ENCODE measurements around the gene S100P. TPM values are rescaled to one million over a fixed set of nuclear protein-coding genes. Genes with fewer than 3 reads are reported as not detected.

S100P gene
- total RNA-seq, 4 donors from 2014 or later = 1.2 TPM; not detected in 3

- TF ChIP-seq CTCF (IDR thresholded peaks at IDR 0.05 in 4 of 5, conservative IDR thresholded peaks at IDR 0.05 in 1 of 5) = no peak
- TF ChIP-seq POLR2A (IDR thresholded peaks at IDR 0.05) = no peak
- Histone ChIP-seq H3K9me3 (no peaks in the 10 kb centered on the region), H3K27me3 (no peaks in the 10 kb centered on the region), H3K27ac (no peak overlapping the region), H3K4me3 (peak overlapping the region in 1 of 4 donors; percentile 6), H3K4me1 (peaks cover 1 to 6% of the 10 kb centered on the region in 2 donors), H3K36me3 (no peaks in the 10 kb centered on the region)
- ATAC-seq (no peak), DNase-seq (no peak)
- intact Hi-C loops (cut with DNase I; ENCODE audit: low total_unique reads) = no loop called here
- in situ Hi-C loops (cut with MboI; ENCODE audit: low sequenced_read_pairs in 4 of 4) = loop anchor here in 2 of 4 donors (10.0 kb wide), 2 partner anchors 137 to 147 kb away; no protein-coding TSS in a partner anchor
Observed at GRCh38 chr4:6727081-6727942, 33.6 kb downstream of the S100P start.

GRCh38 chr4:6727943-6728250 is 34.2 kb downstream of the S100P start:
- intact Hi-C loops (cut with DNase I; ENCODE audit: low total_unique reads) (no loop called here), in situ Hi-C loops (cut with MboI; ENCODE audit: low sequenced_read_pairs in 4 of 4) (loop anchor here in 2 of 4 donors (10.0 kb wide), 2 partner anchors 137 to 147 kb away; no protein-coding TSS in a partner anchor)
- DNase-seq (no peak), ATAC-seq (no peak)
- Histone ChIP-seq H3K9me3 (no peaks in the 10 kb centered on the region), H3K4me3 (no peak overlapping the region), H3K4me1 (peaks cover 6 to 12% of the 10 kb centered on the region in 2 donors), H3K27me3 (no peaks in the 10 kb centered on the region), H3K27ac (no peak overlapping the region), H3K36me3 (no peaks in the 10 kb centered on the region)
- TF ChIP-seq POLR2A (IDR thresholded peaks at IDR 0.05) = no peak
- TF ChIP-seq CTCF (IDR thresholded peaks at IDR 0.05 in 4 of 5, conservative IDR thresholded peaks at IDR 0.05 in 1 of 5) = no peak

- Histone ChIP-seq H3K4me3 (no peak overlapping the region), H3K36me3 (no peaks in the 10 kb centered on the region), H3K27me3 (no peaks in the 10 kb centered on the region), H3K27ac (no peak overlapping the region), H3K4me1 (peaks cover 6 to 16% of the 10 kb centered on the region in 2 donors), H3K9me3 (no peaks in the 10 kb centered on the region)
- in situ Hi-C loops (cut with MboI; ENCODE audit: low sequenced_read_pairs in 4 of 4) = loop anchor here in 2 of 4 donors (10.0 kb wide), 2 partner anchors 136 to 146 kb away; no protein-coding TSS in a partner anchor
- ATAC-seq (no peak), DNase-seq (no peak)
- no peak for TF ChIP-seq POLR2A (IDR thresholded peaks at IDR 0.05)
- TF ChIP-seq CTCF (IDR thresholded peaks at IDR 0.05 in 4 of 5, conservative IDR thresholded peaks at IDR 0.05 in 1 of 5) = no peak
- intact Hi-C loops (cut with DNase I; ENCODE audit: low total_unique reads) = no loop called here
Observed at GRCh38 chr4:6728320-6729029, 34.8 kb downstream of the S100P start.

GRCh38 chr4:6730603-6731317 is 37.1 kb downstream of the S100P start:
- no peaks in the 10 kb centered on the region for H3K36me3 ChIP-seq
- DNase-seq = no peak
- in situ Hi-C loops (cut with MboI; ENCODE audit: low sequenced_read_pairs in 4 of 4) (no loop called here), intact Hi-C loops (cut with DNase I; ENCODE audit: low total_unique reads) (no loop called here)
- no peak for ATAC-seq
- peak overlapping the region in 2 of 4 donors; percentile 11 to 17 for H3K27ac ChIP-seq
- no peak overlapping the region for H3K4me3 ChIP-seq
- H3K4me1 ChIP-seq = peaks cover 6 to 16% of the 10 kb centered on the region in 2 donors
- H3K9me3 ChIP-seq = no peaks in the 10 kb centered on the region
- no peak for TF ChIP-seq CTCF (IDR thresholded peaks at IDR 0.05 in 4 of 5, conservative IDR thresholded peaks at IDR 0.05 in 1 of 5)
- no peak for TF ChIP-seq POLR2A (IDR thresholded peaks at IDR 0.05)
- H3K27me3 ChIP-seq = no peaks in the 10 kb centered on the region

Measured in gastrocnemius medialis (tissue), 4 donors.